NCI-H526 (cell line): ENCODE measurements around the gene CHMP1B.
"Not testable (repeated sequence)": the region's sequence is repeated elsewhere in the genome, so short reads cannot be mapped to it uniquely, and the experiment has no call there.

Source experiments
- DNase-seq, 2 experiments: peaks; one replicate each; lab custom pipeline; 2025; lab: John Stamatoyannopoulos, UW

Gene CHMP1B

DNA sequence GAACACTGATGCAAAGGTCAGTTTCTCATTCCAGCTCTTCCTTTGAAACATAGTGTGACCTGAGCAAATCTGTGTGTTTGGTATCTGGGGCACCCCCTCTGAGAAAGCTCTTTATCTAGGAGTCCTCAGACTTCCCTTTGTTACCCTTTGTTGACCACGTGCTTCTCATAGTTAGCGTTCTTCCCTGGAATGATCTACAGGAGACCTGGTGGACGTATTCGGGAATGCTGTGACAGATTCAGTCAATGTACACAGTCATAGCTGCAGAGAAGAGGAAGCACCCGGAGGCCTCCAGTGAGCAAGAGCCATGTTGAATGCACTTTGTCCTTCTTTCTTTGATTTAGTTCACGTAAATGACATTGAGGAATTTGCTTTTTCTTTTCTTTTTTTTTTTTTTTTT is 10.7 kb upstream of the CHMP1B start:
- no peak for DNase-seq

DNA sequence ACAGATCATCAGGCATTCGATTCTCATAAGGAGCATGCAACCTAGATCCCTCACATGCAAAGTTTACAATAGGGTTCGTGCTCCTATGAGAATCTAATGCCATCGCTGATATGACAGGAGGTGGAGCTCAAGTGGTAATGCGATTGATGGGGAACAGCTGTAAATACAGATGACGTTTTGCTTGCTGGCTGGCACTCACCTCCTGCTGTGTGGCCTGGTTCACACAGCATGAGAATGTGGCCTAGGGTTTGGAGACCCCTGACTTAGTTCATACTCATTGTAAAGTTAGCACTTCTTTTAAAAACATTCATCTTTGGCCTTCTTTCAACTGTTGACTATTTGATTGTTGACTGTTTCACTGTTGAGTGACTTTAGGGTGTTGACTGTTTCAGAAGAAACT is 8.7 kb upstream of the CHMP1B start:
- DNase-seq = no peak

DNA sequence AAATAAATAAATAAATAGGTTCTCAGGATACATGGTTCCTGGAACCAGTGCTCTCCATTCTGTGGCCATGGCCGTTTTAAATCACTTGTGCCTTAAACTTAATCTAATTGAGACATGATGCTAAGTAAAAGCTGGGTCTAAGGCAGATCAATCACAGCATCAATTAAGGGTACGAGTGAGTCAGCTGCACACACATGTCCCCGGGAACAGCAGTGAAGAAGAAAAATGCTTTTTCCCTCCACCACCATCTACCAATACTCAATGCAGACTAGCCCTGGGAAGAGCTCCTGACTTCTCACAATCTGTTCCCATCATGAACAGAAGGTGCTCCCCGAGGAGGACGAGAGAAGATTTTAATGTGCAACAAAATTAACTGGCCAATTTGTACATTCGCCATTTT is 6.8 kb upstream of the CHMP1B start:
- no peak for DNase-seq

DNA sequence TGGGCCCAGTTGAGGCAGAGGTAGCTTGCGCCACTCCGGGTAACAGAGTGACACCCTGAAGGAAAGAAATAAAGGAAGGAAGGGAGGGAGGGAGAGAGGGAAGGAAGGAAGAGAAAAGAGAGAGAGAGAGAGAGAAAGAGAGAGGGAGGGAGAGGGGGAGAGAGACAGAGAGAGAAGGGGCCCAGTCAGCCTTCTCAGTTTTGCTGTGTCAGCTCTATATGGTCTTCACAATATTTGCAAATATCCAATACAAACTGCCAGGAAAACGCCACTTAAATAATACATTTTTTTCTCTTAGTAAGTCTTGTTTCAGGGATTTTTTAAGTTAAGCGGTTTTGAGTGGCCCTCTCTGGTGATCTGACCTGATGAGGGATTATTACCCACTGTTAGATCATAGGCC is 5.6 kb upstream of the CHMP1B start:
- no peak for DNase-seq

DNA sequence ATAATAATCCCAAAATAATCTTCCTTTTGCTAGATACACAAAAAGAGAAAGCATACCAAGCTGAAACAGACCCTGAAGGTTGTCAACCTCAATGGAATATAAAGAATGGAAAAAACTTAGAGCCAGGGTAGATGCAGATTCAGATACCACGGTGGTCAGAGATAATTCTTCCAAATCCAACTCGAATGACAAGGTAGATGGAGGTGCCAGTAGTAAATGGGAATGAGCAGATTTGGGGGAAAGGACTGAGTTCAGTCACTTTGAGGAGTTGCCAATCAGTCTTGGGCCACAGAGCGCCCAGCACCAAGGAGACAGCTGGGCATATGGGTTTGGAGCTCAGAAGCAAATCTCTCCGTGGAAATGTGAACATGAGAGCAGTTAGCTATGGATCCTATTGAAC is 3.4 kb upstream of the CHMP1B start:
- DNase-seq = no peak

DNA sequence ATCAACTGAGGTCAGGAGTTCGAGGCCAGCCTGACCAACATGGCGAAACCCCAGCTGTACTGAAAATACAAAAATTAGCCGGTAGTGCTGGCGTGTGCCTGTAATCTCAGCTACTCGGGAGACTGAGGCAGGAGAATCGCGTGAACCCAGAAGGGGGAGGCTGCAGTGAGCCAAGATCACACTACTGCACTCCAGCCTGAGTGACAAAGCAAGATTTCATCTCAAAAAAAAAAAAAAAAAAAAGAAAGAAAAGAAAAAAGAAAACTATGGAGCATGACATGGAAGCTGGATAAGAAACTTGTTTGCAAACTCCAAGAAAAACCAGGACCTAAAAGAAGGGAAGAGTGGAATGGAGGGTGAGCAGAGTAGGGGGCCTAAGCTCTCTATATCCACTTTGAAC is 1.9 kb upstream of the CHMP1B start:
- no peak for DNase-seq

DNA sequence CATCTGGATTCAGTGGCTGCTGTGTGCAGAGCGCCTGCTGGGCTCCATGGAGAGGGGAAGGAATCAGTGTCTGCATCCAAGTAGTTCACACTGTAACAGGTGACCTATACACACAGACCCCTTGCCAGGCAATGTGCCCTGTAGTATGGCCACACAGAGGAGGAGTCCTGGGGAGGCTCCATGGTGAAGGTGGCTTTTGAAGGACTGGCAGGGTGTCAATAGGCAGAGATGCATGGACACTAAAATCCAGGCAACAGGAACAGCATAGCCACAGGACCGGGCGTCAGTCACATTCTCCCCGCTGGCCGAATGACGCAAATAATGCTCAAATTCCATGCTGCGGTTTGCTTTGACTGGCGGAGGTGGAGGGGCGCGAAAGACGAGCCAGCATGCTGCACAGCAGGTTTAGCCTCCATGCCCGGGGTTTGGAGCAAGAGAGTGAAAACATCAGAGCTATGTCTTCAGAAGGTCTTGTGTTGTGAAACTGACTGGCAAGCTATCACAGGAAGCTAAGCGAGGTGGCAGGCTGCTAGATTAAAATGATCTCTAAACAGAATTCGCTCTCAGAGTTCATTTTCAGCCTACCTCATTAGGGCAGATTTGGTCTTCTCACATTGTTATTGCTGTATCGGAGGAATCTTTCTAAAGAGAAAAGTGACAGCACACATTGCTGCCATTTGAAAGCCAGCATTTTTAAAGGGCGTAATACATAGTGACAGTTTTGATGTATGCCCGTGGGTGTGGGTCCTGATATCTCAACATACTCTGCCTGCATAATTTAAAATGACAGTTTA is 1.2 kb upstream of the CHMP1B start:
- peak in 1 of 2 experiments; percentile 44 for DNase-seq

DNA sequence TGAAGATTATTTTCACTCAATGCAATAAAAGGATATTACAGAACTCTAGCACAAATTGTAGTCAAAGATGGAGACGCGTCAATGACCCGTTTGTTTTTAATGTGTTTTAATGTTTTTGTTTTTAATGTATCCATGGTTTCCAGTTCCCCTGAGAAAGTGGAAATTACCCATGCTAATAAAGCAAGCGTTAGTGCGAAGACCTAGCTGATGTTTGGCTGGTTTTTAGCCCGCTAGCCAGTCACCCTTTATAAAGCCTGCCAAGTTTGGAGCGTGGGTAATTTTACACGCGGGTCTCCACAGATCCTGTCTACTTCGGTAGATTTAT is 430 bp upstream of the CHMP1B start:
- DNase-seq = peak; percentile 17 to 36

DNA sequence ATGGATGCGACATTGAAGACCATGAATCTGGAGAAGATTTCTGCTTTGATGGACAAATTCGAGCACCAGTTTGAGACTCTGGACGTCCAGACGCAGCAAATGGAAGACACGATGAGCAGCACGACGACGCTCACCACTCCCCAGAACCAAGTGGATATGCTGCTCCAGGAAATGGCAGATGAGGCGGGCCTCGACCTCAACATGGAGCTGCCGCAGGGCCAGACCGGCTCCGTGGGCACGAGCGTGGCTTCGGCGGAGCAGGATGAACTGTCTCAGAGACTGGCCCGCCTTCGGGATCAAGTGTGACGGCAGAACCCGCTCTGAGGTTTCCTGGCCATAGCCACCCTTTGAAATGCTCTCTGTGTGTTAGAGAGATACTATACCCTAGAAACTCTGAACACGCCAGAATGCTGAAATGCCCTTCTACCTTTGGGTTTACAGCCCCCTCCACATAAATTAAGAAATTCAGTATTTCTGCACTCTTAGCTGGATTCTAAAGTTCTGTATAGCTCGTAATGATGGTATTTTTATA is 659 bp downstream of the CHMP1B start:
- DNase-seq = peak in 1 of 2 experiments; percentile 25

DNA sequence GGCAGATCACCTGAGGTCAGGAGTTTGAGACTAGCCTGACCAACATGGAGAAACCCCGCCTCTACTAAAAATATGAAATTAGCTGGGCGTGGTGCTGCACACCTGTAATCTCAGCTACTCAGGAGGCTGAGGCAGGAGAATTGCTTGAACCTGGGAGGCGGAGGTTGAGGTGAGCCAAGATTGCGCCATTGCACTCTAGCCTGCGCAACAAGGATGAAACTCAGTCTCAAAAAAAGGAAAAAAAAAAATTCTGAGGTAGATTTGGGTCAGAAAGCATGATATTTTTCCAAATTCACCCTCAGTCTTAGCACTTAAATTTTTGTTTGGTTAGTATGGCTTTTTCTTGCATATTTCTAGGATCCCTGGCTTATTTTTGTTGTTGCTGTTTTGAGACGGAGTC is 3.3 kb downstream of the CHMP1B start:
- not testable (repeated sequence) for DNase-seq

DNA sequence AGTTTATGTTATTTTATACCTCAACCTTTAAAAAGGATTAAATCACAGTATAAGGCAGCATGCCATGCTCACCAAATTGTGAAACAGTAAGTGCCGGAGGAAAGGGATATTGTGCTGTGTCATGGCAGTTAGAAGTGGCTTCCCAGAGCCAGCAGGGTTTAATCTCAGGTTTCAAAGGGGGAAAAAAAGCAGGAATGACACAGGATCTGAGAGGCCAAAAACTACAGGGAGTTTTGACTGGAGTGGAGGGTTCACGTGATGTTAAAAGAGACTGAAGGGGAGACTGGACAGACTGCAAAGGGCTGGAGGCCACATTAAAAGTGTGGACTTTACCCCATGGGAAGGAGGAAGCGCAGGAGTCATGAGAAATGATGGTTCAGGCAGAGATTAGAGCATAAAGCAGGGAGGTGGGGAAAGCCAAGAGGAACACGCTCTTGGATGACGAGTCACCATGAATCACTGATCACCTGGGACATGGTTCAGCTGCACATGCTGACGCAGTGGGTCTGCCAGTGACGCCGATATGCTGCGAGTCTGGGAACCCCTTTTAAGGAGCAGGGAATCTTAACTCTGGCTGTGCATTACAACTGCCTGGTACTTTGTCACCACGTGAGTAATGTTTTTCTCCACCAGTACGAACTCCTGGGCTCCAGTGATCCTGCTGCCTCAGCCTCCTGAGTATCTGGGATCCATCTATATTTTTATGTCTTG is 6.1 kb downstream of the CHMP1B start:
- no peak for DNase-seq

DNA sequence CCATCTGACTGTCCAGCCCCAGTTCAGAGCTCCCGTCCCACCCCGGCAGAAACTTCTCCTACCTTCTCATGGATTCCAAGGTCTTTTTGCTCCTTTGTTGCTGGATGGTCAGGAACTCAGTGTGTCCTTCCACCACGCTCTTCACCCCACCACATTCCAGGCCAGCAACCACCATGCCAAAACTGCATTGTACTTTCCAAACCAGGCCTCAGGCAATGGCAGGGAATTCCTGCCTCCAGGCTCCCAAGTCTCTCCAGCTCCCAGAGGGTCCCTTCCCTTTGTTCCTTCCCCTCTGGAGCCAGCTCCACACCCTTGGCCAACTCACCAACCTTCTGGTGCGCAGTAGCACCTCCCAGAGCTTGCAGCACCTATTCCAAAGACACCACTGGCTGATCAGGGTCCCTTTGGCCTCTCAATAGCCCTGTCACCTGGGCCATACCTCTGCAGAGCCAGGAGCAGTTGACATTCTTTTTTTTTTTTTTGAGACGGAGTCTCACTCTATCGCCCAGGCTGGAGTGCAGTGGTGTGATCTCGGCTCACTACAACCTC is 8.1 kb downstream of the CHMP1B start:
- no peak for DNase-seq

DNA sequence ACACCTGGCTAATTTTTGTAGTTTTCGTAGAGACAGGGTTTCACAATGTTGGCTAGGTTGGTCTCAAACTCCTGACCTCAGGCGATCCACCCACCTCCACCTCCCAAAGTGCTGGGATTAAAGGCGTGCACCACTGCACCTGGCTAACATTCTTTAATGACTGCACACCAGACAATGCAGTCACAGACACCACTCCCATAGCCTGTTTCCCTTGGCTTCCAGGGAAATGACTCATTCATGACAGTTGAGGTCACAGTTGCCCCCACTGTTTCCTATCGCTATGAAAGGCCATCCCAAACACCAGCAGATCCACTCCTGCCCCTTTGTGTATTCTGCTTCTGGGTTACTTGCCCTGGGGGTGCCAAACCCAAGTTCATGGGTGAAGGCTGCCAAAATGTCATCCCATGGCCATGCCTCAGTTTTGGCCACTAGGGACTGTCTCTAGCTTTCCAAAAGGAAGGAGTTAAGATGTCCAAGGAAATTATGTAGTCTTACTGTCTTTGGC is 8.7 kb downstream of the CHMP1B start:
- no peak for DNase-seq

DNA sequence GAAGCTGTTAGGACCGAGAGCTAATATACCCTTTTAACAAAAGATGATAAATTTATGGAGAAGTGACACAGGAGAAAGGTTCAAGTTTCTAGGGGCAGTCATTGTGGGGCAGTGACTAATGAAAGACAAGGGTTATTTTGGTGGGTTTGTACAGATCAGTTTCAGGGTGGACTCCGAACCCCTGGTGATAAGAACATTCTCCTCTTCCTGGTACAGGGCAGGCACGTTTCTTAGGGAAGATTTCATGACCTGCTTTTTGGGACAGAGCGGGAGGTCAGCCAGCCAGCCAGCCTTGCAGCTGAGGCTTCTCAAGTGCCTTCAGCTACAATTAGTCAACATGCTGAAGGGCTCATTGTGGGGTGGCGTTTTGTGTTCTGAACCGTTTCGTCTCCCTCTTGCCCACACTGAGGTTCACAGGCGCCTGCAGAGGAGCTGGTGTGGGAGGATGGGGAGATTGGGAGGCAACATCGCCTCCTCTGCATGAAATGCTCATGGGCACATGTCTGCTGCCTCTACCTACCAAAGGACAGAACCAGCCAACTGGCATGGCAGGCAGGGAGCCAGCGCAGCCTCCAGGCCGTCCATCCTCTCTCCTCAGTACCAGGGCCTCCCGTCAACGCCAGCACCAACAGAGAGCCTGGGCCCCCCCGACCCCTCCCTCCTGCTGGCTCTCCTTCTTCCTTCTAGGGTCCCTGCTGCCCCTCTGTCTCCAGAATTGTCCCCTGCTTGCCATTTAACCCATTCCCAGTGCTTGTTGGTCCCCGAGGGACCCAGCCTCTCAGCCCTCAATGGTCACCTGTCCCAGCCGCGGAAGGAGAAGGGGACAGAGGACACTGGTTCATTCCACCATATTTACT is 9.6 kb downstream of the CHMP1B start:
- DNase-seq = no peak

DNA sequence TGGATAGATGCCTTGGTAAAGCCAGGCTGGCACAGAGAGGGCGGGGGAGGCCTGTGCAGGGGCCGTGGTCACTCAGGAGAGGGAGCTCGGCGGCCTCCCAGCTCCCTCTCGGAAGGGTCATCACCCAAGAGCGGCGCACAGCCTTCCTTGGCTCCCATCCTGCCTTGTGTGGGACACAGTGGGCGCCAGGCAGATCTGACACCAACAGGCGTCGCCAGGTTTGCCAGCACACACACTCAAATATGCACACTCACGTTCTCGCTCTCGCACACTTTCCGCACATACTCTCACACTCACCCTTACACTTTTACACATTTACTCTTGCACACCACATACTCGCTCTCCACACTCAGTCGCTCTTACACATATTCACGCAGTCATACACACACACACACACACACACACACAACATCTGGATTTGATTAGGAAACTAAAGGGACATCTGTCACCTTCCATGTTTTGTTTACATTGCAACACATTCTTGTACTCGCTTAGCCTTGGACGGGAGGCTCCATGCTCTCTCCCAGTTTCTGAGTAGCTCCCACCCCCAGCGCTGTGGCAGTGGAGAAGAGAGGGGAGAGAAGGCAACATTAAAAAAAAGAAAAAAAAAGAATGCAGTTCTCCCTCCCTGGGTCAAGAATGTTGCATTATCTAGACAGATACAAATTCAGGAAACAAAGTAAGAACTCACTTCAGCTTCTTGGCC is 10.5 kb downstream of the CHMP1B start:
- DNase-seq = no peak

DNA sequence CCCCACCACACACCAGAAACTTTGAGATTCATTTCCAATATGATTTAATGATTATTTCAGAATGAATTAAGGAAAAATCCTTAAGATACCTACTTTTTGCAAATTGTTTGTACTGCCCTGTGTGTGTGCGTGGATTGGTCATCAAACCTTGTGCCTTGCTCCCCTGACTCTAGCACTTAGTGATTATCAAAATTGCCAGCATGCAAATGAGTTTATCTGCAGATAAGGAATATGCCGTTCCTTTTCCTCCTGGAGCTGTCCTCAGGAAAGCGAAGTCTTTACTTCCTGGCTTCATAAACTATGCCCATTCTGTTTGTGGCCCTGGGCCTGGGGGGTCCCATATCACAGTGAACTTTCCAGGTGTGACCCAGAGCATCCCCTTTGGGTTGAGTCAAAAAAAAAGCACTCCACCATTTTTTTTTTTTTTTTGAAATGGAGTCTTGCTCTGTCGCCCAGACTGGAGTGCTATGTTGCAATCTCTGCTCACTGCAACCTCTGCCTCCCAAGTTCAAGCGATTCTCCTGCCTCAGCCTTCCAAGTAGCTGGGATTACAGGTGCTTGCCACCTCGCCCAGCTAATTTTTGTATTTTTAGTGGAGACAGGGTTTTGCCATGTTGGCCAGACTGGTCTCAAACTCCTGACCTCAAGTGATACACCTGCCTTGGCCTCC is 11.4 kb downstream of the CHMP1B start:
- no peak for DNase-seq

DNA sequence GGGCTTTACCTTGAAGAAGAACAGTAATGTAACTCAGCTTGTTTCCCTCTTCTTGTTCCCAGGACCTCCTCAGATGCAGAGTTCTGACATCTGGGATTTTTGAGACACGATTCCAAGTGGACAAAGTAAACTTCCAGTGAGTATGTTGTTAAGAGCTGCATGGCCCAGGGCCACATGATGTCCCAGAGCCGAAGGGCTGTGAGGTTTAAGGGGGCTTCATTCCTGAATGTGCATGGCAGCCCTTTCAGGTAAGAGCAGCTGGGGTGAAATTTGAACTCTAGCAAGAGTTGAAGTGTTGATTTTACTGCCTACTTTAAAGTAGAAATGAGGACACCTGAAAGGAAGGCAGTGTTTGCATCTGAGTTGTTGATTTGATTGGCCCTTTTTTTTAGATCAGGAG is 13.3 kb downstream of the CHMP1B start:
- DNase-seq = no peak

DNA sequence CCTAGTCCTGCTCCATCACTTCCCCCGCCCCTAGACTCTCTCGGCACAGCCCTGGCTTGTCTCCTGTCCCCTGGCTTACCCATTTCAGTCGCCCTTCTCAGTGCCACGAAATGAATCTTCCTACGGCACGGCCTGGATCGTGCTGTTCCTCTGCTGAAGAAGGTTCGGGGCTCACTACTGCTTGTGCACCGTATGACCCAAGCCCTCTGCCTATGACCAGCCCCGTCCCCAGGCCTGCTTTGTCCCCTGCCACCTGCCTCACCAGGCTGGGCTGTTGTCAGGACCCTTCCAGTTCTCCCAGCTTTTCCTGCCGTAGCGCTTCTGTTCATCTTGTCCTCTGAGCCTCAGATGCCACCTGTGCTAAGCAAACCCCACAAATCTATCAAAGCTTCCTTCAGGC is 13.9 kb downstream of the CHMP1B start:
- no peak for DNase-seq

DNA sequence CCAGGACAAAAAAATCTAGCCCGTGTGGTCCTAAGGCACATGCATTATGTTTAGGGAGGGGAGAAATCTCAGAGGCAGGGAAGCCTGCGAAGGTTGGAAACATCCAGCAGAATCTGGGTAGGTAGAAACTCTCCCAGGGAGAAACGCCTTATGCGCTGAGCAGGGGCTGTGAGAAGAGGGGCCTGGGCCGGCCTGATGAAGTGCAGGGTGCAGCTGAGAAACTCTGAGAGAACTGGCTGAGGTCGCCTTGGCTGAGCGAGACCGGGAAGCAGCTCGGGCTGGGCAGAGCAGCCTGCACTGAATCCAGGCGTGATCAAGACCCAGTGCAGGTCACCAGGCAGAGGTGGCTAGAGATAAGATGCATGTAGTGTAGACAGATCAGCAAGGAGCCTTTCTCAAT is 15.1 kb downstream of the CHMP1B start:
- no peak for DNase-seq

DNA sequence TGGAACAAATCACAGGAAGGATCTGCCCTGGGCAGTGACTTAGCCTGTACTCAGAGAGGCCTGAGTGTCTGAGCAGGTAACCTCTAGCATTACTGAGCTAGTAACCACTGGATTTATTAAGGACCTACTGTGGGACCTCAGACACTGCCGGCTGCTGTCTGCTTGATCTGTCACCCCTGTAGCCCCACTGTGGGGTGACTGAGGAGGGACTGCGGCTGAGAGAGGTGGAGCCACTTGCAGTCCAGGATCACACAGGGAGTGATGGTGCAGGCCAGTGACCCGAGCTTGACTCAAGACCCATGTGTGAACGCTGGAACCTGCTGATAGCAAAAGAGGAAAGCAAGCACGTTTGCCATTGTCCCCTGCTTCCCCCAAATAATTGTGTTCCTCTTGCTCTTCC is 15.6 kb downstream of the CHMP1B start:
- DNase-seq = no peak

DNA sequence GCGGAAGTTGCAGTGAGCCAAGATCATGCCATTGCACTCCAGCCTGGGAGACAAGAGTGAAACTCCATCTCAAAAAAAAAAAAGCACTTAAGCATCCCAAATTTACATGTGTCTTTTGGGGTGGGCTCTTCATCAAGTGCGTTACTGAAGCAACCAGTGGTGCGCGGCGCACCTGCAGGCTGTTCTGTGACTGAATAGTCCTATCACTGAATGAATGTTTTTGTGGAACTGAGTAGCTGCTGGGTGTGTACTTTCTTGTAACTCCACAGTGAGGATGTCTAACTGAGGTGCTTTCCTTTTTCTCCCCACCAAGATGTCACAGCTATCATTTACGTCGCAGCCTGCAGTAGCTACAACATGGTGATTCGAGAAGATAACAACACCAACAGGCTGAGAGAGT is 17.0 kb downstream of the CHMP1B start:
- no peak for DNase-seq
